NB4 (cell line): ENCODE measurements around the gene MARK3.

Experiments used
- MAX ChIP-seq: IDR thresholded peaks from 2 replicates; pipeline ENCODE4 v1.6.1; 2011; ENCODE audit warnings: low read depth, low read length
- TF ChIP-seq, protein P1 (sequence below): IDR thresholded peaks from one replicate; pipeline ENCODE4 v1.5.1; 2012; ENCODE audit warnings: low read depth, low read length

- TF ChIP-seq, protein P1, sequence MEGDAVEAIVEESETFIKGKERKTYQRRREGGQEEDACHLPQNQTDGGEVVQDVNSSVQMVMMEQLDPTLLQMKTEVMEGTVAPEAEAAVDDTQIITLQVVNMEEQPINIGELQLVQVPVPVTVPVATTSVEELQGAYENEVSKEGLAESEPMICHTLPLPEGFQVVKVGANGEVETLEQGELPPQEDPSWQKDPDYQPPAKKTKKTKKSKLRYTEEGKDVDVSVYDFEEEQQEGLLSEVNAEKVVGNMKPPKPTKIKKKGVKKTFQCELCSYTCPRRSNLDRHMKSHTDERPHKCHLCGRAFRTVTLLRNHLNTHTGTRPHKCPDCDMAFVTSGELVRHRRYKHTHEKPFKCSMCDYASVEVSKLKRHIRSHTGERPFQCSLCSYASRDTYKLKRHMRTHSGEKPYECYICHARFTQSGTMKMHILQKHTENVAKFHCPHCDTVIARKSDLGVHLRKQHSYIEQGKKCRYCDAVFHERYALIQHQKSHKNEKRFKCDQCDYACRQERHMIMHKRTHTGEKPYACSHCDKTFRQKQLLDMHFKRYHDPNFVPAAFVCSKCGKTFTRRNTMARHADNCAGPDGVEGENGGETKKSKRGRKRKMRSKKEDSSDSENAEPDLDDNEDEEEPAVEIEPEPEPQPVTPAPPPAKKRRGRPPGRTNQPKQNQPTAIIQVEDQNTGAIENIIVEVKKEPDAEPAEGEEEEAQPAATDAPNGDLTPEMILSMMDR, result no peak
- TF ChIP-seq MAX, result no peak
Observed at GRCh38 chr14:103521438-103521950, 136.3 kb downstream of the MARK3 start.
